GM19438 (cell line): ENCODE data around the gene RDH16.

ENCODE experiments used
- ATAC-seq: cut with Tn5 transposase; IDR thresholded peaks from one replicate; pipeline ENCODE4 v1.9.1; 2021; ENCODE audit warnings: low read depth; ENCODE audit not compliant: unreplicated experiment

RDH16 gene, protein sequence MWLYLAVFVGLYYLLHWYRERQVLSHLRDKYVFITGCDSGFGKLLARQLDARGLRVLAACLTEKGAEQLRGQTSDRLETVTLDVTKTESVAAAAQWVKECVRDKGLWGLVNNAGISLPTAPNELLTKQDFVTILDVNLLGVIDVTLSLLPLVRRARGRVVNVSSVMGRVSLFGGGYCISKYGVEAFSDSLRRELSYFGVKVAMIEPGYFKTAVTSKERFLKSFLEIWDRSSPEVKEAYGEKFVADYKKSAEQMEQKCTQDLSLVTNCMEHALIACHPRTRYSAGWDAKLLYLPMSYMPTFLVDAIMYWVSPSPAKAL

DNA sequence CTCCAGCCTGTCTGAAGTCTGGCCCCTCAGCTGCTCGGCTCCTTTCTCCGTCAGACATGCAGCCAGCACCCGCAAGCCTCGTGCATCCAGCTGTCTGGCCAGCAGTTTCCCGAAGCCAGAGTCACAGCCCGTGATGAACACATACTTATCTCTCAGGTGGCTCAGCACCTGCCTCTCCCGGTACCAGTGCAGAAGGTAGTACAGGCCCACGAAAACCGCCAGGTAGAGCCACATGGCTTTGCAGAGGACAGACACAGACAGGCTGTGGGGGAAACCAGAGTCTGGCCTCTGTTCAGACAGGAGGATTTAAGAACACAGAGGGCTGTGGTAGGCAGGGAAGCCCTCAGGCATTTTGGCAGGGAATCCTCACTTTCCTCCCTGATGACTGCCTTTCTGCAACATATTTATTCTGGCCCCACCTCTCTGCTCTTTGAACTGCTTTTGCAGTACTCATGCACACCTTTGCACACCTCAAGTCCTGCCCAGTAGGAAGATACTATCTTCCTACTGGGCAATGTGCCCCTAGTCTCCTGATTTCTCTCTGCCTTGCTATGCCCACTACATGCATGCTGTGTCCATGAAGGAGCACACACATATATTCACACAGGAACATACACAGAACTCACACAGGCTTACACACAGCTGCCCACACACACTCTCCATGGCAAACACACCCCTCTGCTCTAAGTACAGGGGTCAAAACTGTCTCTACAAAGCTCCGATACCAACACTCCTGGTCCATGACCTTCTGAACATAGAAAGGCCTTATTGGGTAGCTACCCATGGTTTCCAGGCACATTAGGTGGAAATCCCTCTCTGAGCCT is at the start of gene RDH16:
Gene RDH16 (minus strand): TSS at position 380 of the 824 bp plus-strand sequence. CDS start 146 bp downstream, at position 234.
- ATAC-seq, result no peak

DNA sequence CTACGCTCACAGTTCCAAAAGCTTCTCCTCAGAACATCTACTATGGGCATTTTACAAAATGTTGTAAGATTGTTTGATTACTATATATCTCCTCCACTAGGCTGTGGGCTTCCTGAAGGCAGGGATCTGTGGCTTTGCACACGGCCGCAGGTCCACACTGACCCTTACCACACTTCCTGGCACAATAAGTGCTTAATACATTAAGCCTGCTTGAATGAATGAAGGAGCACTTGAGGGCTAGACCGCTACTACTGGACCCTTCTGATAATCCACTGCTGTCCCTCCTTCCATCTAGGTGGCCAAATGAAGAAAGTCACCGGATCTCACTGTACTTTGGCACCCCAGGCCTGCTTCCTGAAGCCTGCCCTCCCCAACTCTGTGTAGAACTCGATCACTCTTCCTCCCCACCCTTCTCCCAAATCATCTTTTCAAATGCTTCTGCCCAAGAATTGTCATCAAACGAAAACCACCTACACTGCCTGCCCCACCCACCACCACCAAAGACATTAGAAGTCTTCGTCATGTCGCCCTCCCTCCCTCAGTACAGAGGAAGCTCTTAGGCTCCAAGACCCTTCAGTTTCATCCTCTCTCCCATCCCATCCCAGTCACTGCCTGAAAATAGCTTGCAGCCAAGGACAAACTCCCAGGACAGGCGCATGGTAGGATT is 49.5 kb upstream of the RDH16 start:
- ATAC-seq, result peak; percentile 8

DNA sequence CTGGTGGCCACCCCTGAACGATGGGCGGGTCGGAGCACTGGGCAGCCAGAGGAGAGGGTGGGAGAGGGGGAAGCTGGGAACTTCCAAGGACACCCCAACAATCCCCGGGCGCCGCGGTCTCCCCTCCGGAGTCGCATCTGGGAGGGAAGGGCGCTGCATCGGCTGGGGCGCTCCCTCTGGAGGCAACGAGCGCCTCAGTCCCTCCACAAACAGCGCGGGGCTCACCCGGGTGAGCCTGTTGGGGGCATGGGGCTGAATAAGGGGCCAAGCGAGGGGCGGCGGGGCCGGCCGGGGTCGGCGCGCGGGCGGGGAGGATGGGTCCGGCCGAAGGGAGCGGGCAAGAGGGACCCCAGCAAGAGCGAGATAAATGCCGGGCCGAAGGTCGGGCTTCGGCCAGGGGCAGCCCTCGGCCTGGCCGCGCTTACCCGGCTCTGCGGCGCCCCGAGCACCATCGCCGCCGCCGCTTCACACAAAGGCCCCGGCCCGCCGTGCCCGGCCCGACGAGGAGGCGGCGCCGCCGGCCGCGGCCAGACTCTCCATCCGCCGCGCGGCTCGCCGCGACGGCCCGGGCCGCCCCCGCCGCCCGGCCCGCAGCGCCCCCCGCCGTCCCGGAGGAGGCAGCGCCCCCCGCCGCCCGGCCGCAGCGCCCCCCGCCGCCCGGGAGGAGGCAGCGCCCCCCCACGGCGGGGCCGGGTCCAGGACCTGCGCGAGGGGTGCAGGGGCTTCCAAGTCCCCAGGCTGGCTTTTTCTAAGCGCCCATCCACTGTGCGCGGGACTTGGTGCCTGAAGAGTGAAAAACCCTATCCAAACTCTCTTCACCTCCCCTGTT is 48.8 kb upstream of the RDH16 start, which contains the start of gene ZBTB39:
Gene ZBTB39 (minus strand): TSS at position 567 of the 829 bp plus-strand sequence. CDS start 1,629 bp downstream, outside the sequence.
- ATAC-seq, result peak; percentile 62

DNA sequence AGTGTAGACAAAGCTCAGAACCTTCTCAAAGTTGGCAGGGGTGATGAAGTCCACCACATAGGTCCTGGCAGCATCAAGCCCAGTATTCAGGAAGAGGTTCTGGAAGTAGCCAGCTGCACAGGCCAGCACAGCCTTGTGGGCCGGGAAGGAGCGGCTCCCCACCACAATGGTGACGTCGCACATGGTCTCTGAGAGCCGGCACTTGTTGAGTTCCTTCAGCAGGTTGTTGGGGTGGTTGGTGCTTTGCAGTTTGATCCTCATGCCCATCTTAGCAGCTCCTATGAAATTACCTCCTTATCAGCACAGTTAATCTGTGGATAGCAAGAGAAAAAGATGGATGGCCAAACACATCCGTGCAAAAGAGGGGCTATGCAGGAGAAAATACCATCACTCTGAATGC is 47.2 kb upstream of the RDH16 start:
- no peak for ATAC-seq

DNA sequence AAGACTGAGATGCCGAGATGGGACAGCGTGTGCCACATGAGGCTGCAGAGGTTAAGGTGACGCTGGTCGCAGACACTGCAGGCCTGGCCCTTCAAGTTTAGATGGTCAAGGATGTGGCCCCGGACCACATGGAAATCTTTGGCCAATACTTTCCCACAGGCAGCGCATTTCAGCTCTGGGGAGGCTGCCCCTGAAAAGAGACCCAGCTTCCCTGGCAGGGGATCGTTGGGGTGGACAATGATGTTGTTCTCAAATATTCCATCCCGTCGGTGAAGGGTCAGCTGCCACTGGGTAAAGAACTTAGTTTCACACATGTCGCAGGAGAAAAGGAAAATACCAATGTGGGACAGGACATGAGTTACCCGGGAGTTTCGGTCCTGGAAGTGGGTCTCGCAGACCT is 46.0 kb upstream of the RDH16 start:
- ATAC-seq, result no peak

DNA sequence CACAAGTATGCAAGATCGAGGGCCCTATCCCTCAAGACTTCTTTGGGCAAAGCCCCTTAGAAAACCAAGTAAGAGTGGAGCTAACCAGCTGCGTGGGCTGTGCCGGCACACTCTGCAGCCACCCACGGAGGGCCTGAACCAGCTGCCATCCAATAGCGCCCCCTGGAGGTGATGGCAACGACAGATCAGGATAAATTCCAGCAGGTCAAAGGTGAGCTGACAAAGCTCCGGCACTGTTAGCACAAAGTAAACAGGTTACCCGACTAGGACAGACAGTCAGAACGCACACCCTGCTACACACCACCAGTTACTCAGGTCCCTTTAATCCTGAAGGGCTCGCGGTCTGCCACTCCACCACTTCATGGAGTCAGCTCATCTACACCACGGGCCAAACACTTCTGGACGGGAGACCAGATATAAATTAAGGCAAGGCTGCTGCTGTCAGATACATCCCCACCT is 44.1 kb upstream of the RDH16 start:
- no peak for ATAC-seq

DNA sequence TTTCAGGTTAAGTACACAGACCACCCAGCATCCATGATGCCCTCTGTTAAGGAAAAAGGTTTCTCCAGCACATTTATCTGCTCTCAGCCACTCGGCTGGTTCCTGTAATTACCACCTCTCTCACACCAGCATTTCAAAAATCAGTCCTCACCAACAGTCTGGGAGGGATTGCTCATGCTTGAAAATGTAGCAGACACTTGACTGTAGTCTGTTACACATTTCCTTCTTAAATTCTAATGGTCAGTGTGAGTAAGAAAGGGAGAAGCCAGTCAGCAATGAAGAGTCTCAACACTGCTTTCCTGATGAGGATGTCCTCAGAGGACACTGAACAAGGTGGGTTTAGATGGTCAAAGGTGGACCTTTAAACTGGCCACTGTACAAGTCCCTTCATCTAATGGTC is 43.0 kb upstream of the RDH16 start:
- no peak for ATAC-seq

DNA sequence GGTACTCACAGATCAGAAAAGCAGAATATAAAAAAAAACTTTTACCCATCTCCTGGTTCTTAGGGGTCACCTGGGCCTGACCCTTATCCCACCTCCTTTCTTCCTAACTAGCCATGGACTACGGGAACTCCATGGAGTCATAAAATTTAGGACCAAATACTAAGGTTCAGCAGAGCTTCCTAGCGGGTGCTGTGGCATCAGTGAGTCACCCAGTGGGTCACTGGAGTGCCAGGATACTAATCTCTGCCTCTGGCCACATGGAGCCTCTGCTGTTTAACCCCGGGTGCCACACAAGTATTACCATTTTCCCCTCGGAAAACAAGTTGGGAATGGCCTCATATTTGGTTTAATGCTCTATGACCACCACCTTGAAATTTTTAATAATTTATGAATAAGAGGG is 42.0 kb upstream of the RDH16 start:
- no peak for ATAC-seq

DNA sequence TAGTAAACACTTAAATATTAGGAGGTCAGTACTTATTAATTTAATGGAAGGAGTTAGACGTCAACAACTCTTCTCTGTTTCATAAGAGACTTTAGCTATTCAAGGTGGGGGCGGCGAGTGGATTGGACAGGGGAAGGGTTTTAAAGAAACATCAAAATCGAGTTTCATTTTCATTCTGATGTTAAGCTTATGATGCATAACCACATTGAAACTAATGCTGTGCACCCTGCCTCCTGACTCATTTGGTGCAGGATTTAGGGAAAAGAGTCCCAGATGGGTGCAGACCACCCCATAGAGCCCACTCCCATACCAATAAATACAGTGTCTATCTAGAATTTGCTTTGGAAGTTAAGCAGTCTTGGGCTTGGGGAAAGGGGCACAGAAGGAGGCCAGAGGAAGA is 41.6 kb upstream of the RDH16 start:
- ATAC-seq, result peak; percentile 76

DNA sequence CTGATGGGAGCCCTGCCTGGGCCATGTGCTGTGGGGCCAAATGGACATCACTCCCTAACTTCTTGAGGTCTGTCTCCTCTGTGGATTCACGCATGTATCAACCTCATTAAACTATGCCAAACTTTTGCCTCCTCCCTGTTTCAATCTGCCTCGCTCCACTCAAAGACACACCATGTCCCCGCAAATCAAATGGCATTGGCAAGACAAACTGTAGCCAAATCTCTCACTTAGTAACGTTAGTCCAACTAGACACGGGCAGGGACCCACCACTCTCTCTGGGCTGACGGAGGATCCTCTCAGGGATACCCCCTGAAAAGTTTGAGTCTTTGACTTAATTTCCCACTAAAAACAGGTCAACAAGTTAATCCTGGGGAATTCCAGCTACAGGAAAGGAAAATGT is 40.9 kb upstream of the RDH16 start:
- no peak for ATAC-seq

DNA sequence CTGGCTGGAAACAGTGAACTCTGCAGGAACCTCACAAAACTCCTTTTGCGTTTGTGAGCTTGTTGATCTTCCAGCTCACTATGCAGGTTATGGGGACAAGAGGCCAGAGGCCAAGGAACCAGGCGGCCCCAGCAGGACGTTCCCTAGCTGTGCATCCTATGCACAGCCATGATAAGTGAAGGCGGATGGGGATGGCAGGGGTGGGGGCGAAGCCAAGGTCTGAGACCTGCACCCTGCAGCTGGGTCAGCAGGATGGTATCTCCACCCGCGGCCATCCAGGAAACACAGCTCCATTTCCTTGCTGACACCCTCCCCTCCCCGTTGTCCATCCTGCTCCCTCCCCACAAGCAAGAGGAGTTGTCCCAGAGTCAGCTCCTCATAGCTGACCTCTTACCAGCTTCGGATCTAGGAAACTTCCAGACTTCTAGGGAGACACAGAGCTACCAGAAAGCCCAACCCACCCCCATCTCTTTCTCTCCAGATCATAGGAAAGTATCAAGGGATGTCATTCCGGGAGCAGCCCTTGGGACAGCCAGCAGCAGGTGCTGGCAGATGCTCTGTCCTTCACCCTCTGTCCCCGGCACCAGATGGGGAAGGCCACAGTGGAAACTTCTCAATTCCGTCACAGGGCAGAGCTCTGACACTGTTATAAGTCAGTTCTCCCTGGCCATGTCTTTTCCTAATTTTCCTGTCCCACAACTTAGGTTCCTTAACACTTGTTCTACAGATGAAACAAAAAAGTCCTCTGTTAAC is 39.6 kb upstream of the RDH16 start:
- no peak for ATAC-seq

DNA sequence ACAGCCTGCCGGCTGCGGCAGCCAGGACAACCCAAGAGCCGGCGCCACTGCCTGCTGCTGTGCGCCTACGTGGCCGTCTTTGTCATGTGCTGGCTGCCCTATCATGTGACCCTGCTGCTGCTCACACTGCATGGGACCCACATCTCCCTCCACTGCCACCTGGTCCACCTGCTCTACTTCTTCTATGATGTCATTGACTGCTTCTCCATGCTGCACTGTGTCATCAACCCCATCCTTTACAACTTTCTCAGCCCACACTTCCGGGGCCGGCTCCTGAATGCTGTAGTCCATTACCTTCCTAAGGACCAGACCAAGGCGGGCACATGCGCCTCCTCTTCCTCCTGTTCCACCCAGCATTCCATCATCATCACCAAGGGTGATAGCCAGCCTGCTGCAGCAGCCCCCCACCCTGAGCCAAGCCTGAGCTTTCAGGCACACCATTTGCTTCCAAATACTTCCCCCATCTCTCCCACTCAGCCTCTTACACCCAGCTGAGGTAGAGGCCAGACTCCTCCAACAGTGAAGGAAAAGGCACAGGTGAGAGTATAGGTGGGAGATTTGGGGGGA is 38.6 kb upstream of the RDH16 start:
- no peak for ATAC-seq

DNA sequence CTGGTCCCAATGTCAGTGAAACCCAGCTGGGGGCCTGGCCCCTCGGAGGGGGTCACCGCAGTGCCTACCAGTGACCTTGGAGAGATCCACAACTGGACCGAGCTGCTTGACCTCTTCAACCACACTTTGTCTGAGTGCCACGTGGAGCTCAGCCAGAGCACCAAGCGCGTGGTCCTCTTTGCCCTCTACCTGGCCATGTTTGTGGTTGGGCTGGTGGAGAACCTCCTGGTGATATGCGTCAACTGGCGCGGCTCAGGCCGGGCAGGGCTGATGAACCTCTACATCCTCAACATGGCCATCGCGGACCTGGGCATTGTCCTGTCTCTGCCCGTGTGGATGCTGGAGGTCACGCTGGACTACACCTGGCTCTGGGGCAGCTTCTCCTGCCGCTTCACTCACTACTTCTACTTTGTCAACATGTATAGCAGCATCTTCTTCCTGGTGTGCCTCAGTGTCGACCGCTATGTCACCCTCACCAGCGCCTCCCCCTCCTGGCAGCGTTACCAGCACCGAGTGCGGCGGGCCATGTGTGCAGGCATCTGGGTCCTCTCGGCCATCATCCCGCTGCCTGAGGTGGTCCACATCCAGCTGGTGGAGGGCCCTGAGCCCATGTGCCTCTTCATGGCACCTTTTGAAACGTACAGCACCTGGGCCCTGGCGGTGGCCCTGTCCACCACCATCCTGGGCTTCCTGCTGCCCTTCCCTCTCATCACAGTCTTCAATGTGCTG is 38.0 kb upstream of the RDH16 start:
- no peak for ATAC-seq

DNA sequence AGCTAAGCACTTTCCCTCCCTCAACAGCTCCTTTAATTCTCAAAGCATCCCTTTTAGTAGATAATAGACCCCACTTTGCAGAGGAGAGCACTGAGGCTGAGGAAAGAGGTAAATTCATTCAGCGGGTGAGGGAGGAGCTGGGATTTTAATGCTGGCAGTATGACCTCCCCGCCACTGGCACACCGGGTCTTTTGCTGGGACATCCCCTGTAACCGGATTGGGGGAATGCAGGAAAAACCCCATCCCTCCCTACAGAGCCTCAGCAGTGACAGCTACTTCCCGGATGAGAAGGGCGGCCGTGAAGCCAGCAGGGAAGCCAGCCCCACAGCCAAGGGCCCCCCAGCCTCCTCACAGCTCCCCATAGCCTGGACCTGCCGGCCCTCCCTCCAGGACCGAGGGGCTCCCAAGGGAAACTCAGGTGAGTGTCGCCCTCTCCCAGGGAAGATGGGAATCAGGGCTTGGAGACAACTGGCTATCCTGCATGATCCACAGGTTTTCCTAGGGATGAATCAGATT is 36.9 kb upstream of the RDH16 start:
- ATAC-seq, result no peak

DNA sequence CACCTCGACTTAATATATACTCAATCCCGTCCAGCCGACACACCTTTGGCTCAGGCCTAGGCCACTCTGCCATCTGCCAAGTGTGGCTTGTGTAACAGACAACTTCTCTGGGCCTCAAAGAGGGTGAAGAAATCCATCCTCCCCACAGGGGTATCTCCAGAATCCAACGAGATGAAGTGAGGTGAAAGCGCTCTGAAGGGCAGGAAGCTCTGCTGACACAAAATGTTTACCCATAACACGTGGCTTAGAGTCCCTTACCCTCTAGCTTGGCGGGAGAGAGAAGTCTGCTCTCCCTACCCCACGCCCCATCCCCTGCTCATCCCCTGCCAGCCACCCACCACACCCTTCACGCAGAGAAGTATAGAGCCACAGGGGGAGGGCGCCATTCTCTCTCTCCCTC is 35.9 kb upstream of the RDH16 start:
- no peak for ATAC-seq

DNA sequence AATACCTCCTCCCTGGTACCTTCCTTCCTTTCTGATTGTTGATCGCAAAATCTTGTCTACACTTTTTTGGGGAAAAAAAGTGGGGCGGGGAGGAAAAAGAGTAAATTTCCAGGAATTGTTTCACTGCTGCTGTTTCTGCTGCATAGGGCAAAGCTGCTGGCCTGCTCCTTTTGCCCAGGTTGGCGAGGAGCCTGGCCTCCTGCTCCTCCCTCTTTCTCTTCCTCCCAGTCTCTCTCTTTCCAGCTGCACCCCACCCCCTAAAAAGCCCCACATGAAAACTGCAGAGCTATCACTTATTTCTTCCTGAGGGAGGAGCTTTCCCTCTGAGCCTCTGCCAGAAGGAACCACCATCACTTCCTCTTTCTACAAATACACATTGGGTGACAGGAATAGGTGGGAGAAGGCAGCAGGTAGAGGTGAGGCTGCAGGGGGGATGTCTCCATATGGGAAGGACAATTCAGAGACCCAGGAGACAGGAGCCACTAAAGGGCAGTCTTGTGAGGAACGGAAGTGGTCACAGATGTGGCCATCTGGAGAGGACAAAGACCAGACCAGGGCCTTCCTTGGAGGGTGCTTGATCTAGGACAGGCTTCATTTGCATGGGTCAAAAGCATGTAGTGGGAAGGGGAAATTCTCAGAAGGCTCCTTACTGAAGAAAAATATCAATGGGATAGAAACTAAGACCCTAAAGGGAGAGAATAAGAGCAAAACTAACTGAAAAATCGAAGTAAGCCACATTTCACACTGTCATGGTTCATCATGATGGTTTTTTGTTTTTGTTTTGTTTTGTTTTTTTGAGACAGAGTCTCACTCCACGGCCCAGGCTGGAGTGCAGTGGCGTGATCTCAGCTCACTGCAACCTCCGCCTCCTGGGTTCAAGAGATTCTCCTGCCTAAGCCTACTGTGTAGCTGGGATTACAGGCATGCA is 34.2 kb upstream of the RDH16 start:
- ATAC-seq, result no peak

DNA sequence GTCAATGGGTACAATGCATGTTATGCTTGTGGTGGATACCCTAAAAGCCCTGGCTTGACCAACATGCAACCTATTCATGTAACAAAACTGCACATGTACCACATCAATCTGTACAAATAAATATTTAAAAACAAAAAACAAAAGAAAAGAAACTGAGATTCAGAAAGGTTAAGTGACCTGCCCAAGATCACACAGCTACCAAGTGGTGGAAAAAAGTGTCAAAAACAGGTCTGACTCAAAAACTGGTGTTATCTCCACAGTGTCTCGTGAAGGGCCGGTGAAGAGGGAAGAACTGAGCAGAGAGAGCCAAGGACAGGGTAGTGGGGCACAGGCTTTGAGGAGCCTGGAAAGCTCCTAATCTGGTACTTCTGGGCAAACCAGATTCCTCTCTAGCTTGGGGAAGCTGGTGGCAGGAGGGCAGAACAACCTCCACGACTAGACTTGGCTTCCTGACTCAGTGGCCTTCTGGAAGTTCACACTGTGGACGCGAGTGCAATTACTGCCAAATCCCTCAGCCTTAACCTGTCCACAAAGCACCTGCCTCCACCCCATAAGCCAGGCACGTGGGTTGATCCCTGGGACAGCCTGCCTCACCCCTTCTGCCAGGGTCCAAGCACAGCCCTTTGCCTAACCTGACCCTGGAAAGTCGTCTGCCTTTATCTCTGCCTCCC is 33.4 kb upstream of the RDH16 start:
- no peak for ATAC-seq
